Testis (tissue), 3 donors: ENCODE measurements around the gene ARIH1. TPM values are rescaled to one million over a fixed set of nuclear protein-coding genes. Genes with fewer than 3 reads are reported as not detected.
A peak's percentile ranks its signal among the peaks of the same experiment; 100 is the strongest.

Experiments
- DNase-seq: peaks from one replicate; pipeline ENCODE4 v3.0.0-alpha.2; 2019
- H3K27ac ChIP-seq, 2 donors: fragments of 200-600 bp; sonication (generic); one replicate each; pipeline ENCODE4 v1.5.1; 2019
- H3K27me3 ChIP-seq: fragments of 200-600 bp; sonication (generic); one replicate; pipeline ENCODE4 v1.5.1; 2019
- H3K36me3 ChIP-seq: fragments of 200-600 bp; sonication (generic); one replicate; pipeline ENCODE4 v1.5.1; 2017; ENCODE audit warnings: low read depth; ENCODE audit errors: missing control alignments
- H3K4me1 ChIP-seq: fragments of 200-600 bp; sonication (generic); one replicate; pipeline ENCODE4 v1.5.1; 2019
- H3K4me3 ChIP-seq, 2 donors: fragments of 200-600 bp; sonication (generic); one replicate each; pipeline ENCODE4 v1.5.1; 2017 to 2019
- H3K9me3 ChIP-seq: fragments of 200-600 bp; sonication (generic); one replicate; pipeline ENCODE4 v1.5.1; 2017
- POLR2A ChIP-seq: fragments of 450-650 bp; IDR thresholded peaks from one replicate; pipeline ENCODE4 v1.6.1; 2017; ENCODE audit warnings: antibody characterized with exemption, mild to moderate bottlenecking, moderate library complexity
- WGBS, 2 donors: methylation state at CpG; one replicate each; pipeline ENCODE4 v1.1.5; 2018; 5-methylcytosine and 5-hydroxymethylcytosine counted together
- intact Hi-C: fragments of 100-400 bp; cut with DNase I; formaldehyde crosslinking; loops from one replicate; pipeline ENCODE4 v1.15.1; 2023; ENCODE audit warnings: low total_unique reads
- polyA plus RNA-seq: library from polyadenylated mRNA; stranded (reverse); fragments of 350-450 nt; fragmentation: Illumina TruSeq; extraction: RNeasy Lipid Tissue Mini Kit (QIAGEN cat#74804); gene quantifications from one replicate; pipeline ENCODE4 v1.2.3, GENCODE V29; 2014; ENCODE audit warnings: low read depth, low replicate concordance; ENCODE audit not compliant: insufficient read depth
- total RNA-seq, 2 donors: library from RNA; depleted of rRNA; stranded (reverse); fragments of >200 nt; gene quantifications; one replicate each; pipeline ENCODE4 v1.2.3, GENCODE V29; 2016
- TF ChIP-seq, protein P1 (sequence below), 3 experiments: fragments of 450-650 bp in 2 of 3; fragments of 200-600 bp in 1 of 3; sonication (generic) in 1 of 3; IDR thresholded peaks; one replicate each; pipeline ENCODE4 v1.5.1; 2016 to 2019; ENCODE audit warnings: antibody characterized with exemption in 3 of 3, mild to moderate bottlenecking in 2 of 3, moderate library complexity in 1 of 3

Gene ARIH1
- total and polyA plus RNA-seq, 3 donors from 2014 or later: 97.8 to 221 (median 113) TPM

DNA sequence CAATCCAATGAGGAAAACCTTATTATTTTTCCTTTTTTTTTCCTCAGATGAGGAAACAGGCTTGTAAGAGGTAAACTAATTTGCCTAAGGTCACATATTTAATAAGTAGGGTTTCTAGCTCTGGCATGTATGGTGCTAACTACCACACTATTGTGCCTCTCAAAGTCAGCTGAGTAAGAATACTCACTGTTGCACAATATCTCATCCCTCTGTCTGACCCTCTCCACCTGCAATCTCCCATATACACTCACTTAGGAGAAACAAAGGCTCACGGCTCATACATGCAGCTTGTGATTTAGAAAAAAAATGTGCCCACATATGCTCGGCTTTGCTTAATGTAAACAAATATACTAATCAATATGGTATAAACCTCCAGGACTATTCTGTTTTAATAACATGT is 10.4 kb upstream of the ARIH1 start:
- TF ChIP-seq POLR2A: no peak
- TF ChIP-seq, protein P1, sequence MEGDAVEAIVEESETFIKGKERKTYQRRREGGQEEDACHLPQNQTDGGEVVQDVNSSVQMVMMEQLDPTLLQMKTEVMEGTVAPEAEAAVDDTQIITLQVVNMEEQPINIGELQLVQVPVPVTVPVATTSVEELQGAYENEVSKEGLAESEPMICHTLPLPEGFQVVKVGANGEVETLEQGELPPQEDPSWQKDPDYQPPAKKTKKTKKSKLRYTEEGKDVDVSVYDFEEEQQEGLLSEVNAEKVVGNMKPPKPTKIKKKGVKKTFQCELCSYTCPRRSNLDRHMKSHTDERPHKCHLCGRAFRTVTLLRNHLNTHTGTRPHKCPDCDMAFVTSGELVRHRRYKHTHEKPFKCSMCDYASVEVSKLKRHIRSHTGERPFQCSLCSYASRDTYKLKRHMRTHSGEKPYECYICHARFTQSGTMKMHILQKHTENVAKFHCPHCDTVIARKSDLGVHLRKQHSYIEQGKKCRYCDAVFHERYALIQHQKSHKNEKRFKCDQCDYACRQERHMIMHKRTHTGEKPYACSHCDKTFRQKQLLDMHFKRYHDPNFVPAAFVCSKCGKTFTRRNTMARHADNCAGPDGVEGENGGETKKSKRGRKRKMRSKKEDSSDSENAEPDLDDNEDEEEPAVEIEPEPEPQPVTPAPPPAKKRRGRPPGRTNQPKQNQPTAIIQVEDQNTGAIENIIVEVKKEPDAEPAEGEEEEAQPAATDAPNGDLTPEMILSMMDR (IDR thresholded peaks at IDR 0.05): no peak
- no peak overlapping the region for H3K27ac ChIP-seq
- 86 to 90% methylated on average over 2 of the region's 2 CpGs for WGBS, 2 donors
- intact Hi-C loops: no loop called here
- no peak for DNase-seq
- no peaks in the 10 kb centered on the region for H3K36me3 ChIP-seq
- no peaks in the 10 kb centered on the region for H3K9me3 ChIP-seq
- no peak overlapping the region for H3K4me3 ChIP-seq
- no peaks in the 10 kb centered on the region for H3K4me1 ChIP-seq
- H3K27me3 ChIP-seq: no peaks in the 10 kb centered on the region

GRCh38 chr15:72464251-72464650 is 9.9 kb upstream of the ARIH1 start:
- H3K27ac ChIP-seq: no peak overlapping the region

GRCh38 chr15:72468103-72468502 is 6.0 kb upstream of the ARIH1 start:
- no peaks in the 10 kb centered on the region for H3K27me3 ChIP-seq
- WGBS, 2 donors: 97% methylated on average over 3 of the region's 3 CpGs
- H3K9me3 ChIP-seq: no peaks in the 10 kb centered on the region
- no peak overlapping the region for H3K27ac ChIP-seq
- H3K4me1 ChIP-seq: peaks cover 8% of the 10 kb centered on the region
- intact Hi-C loops: no loop called here
- DNase-seq: no peak
- no peaks in the 10 kb centered on the region for H3K36me3 ChIP-seq
- TF ChIP-seq POLR2A: no peak
- TF ChIP-seq, protein P1 (IDR thresholded peaks at IDR 0.05): no peak
- no peak overlapping the region for H3K4me3 ChIP-seq

More at GRCh38 chr15:72464251-72464650, 9.9 kb upstream of the ARIH1 start:
- no peaks in the 10 kb centered on the region for H3K36me3 ChIP-seq
- no peak for TF ChIP-seq POLR2A
- TF ChIP-seq, protein P1 (IDR thresholded peaks at IDR 0.05): no peak
- no peaks in the 10 kb centered on the region for H3K27me3 ChIP-seq
- no peaks in the 10 kb centered on the region for H3K4me1 ChIP-seq
- no peak for DNase-seq
- H3K9me3 ChIP-seq: no peaks in the 10 kb centered on the region
- no peak overlapping the region for H3K4me3 ChIP-seq
- 87 to 92% methylated on average over 7 of the region's 7 CpGs for WGBS, 2 donors
- intact Hi-C loops: no loop called here

- no peak for DNase-seq
- TF ChIP-seq, protein P1 (IDR thresholded peaks at IDR 0.05): peak in 1 of 3 experiments; percentile 11
- no peak for TF ChIP-seq POLR2A
- Histone ChIP-seq H3K4me3 (peak overlapping the region; percentile 71 to 97), H3K9me3 (no peaks in the 10 kb centered on the region), H3K27ac (peak overlapping the region; percentile 97 to 100), H3K36me3 (no peaks in the 10 kb centered on the region), H3K4me1 (peaks cover 26% of the 10 kb centered on the region), H3K27me3 (no peaks in the 10 kb centered on the region)
- intact Hi-C loops: no loop called here
- 24 to 35% methylated on average over 4 of the region's 4 CpGs for WGBS, 2 donors
Observed at GRCh38 chr15:72472992-72473610, 1.0 kb upstream of the ARIH1 start.

- intact Hi-C loops: no loop called here
- DNase-seq: no peak
- no peaks in the 10 kb centered on the region for H3K36me3 ChIP-seq
- WGBS, 2 donors: 0 to 1% methylated on average over 1 to 56 of the region's 67 CpGs
- peak overlapping the region; percentile 97 to 100 for H3K27ac ChIP-seq
- H3K4me3 ChIP-seq: peak overlapping the region; percentile 71 to 97
- TF ChIP-seq, protein P1 (IDR thresholded peaks at IDR 0.05): no peak
- TF ChIP-seq POLR2A: no peak
- H3K9me3 ChIP-seq: no peaks in the 10 kb centered on the region
- H3K27me3 ChIP-seq: no peaks in the 10 kb centered on the region
- H3K4me1 ChIP-seq: peaks cover 26% of the 10 kb centered on the region
Observed at GRCh38 chr15:72474466-72474911, 359 bp downstream of the ARIH1 start.
